T-helper 2 cell treated with Interferon-gamma antibody and Interleukin-4, amounts not matched to agents 100 ng/mL and 5 ng/mL, for 36 hours (primary cell): ENCODE measurements around the gene MNT. TPM values are rescaled to one million over a fixed set of nuclear protein-coding genes. Genes with fewer than 3 reads are reported as not detected.

Experiments used
- intact Hi-C: fragments of 100-400 bp; cut with micrococcal nuclease; formaldehyde crosslinking; loops from one replicate; pipeline ENCODE4 v1.15.1; 2023
- total RNA-seq: library from RNA; stranded (reverse); gene quantifications from 2 replicates; pipeline ENCODE4 v1.2.3, GENCODE V29; 2022

The MNT gene
- total RNA-seq, 1 donor from 2014 or later: 32.5 TPM

DNA sequence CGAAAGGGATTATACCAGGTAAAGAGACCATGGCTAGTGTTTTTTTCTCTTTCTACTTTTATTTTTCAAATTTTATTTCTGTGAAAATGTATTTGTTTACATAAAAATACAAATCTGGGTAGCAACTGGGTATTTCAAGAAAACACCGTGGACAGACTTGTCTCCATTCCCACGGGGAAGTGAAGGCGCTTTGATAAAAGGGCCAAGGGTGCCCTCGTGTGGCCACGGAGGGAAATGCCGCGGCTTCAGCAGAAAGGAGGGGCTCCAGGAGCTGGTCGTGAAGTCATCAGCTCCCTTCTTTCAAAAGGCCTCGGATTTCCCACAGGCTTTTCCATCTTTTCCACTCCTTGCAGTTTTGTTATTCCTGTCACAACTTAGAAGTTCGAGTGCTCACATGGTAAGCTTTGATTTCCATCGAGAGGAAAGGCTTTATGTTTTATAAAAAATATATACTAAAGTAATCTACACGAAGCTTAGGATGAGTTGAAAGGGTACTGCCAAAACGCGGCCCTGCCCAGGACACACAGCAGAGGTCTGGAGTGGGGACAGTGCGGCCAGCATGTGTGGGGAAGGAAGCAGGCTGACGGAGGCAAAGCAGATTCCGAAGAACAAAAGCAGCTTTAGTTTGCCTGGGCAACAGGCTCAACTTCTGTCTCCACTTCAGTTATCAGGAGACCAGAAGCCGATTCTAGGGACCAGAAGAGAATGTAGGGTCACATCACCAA, 15.3 kb upstream of the MNT start:
- intact Hi-C loops: loop anchor here (1.0 kb wide), 1 partner anchor 34 kb away; no protein-coding TSS in a partner anchor

DNA sequence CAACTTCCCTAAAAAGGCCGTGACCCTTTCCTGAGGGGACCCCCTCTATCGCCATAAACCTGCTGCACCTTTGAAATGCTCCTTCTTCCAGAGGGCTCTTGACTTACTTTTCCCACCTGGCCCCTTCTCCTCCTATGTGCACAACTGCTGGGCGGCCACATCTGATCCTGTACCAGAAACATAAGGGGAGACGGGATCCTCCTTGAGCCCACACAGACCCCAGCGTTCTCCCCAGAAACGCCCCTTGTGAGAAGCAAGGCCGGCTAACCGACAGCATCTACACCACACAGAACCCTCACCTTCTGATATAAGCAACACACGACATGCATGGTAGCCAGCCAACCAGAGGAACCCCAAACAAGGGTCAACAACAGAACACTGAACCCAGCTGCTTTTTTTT, 14.2 kb upstream of the MNT start:
- intact Hi-C loops: no loop called here

DNA sequence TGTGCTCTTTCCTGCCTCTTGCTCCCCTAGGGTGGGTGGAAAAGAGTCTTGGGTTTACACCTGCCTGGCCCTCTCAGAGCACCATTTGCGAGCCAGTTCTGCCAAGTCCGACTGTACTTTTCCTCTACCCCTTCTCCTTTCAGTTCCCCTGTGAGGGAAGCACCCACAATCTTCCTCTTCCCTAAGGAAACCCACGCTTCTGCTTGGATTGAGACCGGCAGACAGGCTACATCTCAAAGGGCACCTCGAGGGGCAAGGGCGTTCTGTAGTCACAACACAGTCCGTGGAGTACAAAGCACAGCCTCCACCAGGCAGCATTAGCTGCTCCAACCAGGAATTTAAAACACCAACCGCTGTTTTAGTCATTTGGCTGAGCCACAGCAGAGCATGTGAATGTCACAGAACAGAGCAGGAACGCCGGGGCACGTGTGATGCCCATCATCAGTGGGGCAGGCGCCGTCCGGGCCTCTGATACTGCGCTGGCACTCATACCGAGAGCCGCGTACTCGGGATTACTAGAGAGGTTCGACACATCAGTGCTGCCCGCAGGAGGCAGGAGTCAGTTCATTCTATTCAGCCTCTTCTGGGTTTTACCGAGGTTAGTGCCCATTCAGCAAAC, 13.7 kb upstream of the MNT start:
- intact Hi-C loops: no loop called here

DNA sequence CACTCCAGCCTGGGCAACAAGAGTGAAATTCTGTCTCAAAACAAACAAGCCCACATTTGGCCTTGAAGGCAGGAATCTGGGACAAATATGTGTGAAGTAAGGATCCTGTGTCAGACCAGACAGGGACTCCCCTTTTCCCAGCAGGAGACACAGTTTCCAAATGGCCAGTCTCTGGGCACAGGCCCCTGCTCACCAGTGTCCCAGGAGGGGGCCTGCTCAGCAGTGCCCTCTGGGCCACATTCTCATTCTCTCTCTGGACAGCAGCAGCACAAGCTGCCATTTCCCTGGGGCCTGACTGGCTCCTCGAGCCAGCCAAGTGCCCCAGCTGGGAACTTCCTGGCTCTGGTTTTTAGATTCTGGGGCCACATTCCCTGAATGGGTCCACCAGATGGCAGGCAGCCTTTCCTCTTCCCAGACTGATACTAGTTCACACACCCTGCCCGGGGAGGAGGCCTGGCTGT, 11.7 kb upstream of the MNT start:
- intact Hi-C loops: no loop called here

DNA sequence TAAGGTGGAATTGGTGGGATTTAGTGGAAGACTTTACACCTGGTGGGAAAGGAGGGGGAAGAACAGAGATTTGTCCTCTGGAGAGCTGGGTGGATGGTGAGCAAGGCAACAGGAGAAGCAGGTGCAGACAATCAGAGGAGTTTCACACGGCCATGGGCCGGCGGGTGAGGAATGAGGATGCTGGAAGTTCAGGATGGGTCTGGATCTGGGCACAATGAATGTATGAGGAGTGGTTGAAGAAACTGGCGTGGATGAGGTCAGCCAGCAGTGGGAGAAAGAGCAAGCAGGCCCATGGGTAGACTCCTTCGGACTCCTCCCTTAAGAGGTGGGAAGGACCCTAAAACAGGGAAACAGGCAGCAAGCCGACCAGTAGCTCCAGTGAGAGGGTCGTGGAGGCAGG, 10.1 kb upstream of the MNT start:
- intact Hi-C loops: no loop called here

DNA sequence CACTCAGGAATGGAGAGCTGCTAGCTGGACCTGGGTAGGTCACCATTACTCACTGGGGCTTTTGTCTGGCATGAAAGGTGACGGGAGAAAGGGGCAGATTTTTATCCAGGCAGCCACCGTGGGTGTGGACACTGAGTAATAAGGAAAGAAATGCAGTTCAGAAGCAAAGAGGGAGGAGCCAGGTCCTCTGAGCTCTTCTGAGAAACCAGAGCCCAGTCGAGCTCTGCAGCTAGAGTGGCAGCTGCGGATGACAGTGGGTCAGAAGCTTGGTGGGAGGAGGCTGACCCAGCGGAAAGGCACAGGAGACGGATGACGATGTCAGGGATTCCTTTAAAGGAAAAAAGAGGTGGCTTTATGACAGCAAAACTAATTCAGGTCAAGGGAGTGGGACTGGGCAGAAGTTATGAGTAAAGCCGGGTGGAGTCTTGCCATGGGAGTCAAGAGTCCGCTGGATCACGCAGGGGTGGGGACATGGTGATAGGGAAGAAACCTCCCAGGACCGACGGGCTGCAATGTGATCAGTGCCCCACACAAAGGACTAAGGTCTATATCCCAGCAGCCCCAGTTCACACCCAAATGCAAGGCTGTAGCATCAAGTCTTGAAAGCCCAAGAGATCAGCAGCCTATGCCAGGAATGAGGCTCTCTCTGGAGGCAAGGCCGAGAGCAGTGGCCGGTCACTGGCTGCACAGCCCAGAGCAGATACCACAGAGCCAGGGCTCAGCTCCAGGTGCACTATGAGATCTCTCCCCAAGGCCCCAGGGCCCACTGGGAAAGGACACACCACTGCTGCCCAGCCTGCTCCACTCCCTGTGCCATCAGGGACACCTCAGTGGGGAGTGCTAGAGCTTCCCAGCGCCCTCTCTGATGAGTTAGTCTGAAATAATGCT, 6.3 kb upstream of the MNT start:
- intact Hi-C loops: no loop called here

DNA sequence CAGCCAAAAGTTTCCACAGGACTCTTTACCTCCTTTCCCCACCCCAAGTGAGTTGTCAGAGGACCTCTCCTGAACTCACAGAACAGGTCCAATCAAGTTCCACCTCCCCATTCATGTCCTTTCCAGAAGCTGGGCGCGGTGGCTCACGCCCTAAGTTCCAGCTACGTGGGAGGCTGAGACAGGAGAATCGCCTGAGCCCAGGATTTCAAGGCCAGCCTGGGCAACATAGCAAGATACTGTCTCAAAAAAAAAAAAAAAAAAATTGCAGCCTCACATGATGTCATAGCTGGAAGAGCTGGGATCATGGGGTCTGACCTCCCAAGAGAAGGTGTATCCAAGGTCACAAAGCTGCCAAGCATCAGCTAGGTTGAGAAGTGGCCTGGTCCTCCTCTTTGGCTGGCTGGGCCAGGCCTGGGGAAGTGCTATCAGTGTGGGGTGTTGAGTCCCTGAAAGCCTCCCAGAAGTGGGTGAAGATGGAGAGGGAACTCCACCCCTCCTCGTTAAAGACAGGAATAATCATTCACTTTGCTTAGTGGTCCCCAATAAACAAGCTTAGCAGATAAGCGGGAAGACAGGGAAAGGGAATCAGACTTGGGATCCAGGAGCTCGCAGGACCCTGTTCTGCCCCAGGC, 5.5 kb upstream of the MNT start:
- intact Hi-C loops: no loop called here

DNA sequence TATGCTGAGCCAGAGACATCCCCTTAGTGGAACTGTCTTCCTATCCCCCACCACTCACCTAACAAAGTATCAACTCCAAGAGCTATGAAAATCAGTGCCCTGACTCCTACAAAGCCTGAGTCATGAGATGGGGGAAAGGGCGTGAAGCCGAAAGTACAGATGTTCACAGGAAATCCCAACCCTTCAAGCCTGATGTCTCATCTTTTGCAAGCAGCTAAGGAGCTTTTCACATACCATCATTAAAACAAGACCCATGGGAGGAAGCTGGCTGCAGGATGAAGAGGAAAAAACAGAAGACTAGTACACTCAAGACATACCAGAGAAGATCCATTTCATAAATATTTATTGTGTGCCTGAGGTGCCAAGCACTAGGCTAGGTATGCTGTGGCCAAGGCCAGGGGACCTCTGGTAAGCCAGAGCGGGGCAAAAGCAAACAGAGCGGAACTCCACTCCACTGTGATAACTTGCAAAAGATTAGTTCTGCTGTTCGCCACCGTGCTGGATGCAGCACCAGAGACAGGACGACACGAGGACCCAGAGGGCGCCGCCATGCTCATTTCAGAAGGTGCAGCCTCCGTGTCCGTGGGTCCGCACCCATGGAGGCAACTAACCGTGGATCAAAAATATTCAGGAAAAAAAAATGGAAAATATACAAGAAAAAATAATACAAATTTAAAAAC, 4.5 kb upstream of the MNT start:
- intact Hi-C loops: no loop called here

DNA sequence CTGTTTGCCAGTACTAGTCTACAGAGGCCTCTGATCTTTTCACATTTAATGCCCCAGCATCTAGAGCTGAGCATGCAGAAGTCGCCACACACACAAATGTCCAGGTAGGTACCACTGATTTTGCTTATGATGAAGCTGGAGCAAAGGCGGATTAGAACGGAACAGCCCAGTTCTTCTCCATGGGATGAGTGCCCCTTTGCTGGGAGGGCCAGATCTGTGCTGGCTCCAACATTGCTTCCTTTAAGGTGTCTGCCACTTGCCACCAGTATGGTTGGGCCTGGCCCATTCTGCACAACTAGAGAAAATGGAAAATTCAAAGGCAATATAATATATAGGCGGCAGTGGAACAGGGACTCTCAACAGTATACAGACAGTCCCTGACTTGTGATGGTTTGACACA, 2.2 kb upstream of the MNT start:
- intact Hi-C loops: no loop called here

DNA sequence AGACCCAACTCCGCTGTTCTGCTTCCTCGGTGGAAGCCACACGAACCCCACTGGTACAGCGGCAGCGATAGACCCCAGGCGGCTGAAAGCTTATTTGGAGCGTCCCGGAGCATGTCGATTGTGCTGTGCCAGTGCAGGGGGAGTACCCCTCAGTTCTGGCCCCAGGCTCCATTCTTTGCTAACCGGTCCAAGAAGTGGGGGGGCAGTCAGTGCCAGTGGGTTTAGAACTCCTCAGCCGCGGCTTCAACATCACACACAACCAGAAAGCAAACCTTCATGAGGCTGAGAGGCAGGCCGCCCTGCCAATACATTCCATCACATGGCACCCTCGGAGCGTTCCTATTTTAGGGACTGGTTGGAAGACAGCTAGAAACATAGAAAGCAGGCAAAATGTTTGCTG, 1.7 kb upstream of the MNT start:
- intact Hi-C loops: no loop called here

DNA sequence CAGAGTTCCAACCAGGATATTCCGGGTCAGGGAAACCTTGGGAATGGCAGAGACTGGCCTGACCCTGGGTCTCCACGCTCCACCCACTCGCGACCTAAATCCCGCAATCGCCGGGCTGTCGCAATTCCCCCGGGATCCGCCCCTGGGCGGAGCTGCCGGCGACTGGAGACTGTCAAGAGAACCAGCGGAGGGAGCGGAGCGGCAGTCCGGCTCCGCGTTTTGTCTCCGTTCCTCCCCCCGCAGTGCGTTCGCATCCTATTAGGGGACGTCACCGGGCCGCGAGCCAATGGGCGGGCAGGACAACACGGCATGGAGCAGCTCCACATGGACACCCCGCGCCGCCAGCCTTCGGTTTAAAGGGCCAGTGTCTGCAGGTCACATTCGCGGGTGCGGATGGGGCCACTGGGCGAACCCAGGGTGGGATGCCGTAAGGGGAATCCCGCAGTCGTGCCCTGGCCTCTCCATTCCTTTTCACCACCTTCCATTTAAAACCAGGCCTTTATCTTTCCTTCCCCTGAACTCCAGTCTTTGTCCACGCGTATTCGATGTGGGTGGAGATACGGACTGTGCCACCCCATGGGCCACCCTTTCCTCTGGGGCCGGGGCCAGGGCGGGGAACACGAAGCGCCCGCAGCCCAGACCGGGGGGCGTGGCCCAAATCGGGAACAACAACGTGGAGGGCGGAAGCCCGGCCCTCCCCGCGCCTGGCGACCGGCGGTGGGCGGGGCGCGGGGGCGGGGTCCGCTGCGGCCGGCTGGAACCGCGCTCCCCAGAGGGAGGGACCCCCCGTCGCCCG, 764 bp upstream of the MNT start:
- intact Hi-C loops: loop anchor here (1.0 to 2.0 kb wide), 8 partner anchors 8 to 685 kb away; partner anchors contain the start of genes CLUH, PAFAH1B1, SGSM2 and SMG6

DNA sequence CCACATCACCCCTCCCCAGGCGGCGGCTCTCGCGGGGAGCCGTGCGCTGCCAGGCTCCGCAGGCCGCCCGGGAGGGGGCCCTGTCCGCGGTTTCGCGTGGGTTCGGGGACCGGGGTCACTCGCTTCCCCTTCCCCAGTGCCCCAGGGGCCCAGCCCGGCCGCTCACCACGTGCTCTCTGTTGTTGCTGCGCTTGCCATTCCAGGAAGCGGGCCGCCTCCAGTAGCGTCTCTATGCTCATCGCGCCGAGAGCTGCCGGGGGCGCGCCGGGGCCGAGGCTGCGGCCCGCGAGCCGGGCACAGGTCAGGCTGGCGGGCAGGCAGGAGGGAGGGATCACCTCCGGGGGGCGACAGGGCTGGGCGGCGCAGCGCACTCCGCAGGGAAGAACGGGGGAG, 390 bp downstream of the MNT start:
- intact Hi-C loops: loop anchor here (2.0 kb wide), 2 partner anchors 64 to 352 kb away; partner anchors contain the start of genes SGSM2 and TSR1

DNA sequence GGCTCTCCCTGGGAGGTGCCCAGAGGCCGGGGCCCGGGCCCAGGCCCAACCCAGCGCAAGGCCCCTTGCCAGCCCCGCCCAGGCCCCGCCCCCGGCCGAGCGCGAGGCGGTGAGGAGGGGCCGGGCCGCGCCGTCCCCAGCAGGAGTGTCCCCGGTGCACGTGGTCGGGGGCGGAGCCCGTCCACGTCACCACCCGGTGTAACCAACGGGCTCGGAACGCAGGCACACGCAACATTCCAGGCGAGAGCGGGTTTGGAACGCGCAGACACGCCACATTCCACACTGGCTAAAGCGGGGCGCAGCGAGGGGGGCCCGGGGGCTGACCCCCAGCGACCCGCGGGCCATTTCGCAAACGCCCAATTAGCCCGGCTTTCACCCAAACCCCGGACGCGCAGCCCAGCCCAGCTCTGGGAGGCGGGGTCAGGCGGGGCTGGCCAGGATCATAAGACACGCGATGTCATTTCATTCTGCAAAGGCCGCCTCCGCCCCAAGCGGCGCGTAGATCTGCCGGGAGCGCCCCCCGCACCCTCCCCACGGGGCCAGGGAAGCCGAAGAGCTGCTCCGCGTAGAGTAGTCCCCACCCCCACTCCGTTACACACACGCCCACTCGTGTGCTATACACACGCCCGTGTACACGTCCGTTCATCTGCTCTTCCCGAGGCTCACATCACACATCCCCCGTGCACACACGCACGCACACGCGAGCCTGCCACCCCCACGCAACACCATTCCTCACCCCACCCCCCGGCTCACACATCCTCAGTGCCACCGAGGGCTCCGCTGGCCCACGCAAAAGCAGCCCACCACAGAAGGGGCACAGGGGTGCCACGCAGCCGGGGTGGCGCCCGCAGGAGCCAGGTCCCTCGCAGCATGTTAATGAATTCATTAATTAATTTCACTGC, 1.0 kb downstream of the MNT start:
- intact Hi-C loops: loop anchor here (2.0 kb wide), 2 partner anchors 63 to 351 kb away; partner anchors contain the start of genes SGSM2 and TSR1

DNA sequence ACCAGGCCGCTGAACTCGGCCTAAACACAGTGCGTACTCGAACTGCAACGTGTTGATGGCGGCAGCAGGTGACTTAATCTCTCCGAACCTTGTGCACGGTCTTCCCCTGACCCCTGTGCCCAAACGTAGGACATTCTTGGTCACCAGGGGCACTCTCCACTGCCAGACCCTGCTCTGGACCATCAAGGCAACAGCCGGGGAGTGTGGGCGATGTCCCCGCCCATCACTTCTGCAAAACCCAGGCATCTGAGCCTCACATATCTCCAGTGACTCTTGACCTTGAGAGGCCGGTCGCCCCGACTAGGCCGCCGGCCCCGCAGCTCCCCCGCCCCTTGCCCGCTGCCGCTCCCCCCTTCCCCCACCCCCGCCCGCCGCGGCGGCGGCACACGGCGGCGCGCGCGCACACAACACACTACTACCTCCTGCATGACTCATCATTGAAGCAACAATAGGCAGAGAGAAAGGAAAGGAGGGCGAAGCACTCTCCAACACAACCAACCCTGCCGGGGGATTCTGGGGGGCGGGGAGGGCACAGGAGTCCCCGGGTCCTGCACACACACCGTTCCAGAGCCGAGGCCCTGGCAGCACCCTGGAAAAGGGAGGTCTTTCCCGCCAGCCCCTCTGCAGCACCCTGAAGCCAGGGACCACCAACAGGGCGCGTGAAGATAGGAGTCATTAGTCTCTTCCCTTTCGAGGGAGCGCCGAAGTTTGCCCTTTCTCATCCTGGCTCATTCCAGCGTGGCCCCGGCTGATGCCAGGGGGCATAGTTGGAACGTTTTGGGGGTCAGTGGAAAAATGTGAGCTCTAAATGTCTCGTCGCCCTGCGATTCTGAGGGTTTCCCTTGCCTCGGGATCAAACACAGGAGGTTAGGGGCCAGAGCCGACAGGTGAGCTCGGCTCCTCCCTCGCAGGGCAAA, 1.9 kb downstream of the MNT start:
- intact Hi-C loops: no loop called here

DNA sequence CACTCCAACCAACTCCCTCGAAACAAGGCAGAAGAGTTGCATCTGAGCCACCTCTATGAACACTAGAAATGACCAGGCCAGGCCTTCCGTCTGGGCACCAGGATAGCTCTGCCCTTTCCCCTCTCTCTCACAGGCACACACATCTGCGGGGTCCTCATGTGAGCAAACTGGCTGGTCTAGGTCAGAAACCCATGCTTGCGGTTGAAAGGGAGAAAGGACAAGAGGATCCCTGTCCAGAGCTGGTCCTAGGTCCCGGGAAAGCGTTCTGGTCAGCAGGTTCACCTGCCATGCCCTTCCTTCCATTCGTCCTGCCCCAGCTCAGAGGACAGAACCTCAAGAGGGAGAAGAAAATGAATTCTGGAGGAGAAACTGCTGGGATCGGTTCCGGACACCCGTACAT, 2.7 kb downstream of the MNT start:
- intact Hi-C loops: no loop called here

DNA sequence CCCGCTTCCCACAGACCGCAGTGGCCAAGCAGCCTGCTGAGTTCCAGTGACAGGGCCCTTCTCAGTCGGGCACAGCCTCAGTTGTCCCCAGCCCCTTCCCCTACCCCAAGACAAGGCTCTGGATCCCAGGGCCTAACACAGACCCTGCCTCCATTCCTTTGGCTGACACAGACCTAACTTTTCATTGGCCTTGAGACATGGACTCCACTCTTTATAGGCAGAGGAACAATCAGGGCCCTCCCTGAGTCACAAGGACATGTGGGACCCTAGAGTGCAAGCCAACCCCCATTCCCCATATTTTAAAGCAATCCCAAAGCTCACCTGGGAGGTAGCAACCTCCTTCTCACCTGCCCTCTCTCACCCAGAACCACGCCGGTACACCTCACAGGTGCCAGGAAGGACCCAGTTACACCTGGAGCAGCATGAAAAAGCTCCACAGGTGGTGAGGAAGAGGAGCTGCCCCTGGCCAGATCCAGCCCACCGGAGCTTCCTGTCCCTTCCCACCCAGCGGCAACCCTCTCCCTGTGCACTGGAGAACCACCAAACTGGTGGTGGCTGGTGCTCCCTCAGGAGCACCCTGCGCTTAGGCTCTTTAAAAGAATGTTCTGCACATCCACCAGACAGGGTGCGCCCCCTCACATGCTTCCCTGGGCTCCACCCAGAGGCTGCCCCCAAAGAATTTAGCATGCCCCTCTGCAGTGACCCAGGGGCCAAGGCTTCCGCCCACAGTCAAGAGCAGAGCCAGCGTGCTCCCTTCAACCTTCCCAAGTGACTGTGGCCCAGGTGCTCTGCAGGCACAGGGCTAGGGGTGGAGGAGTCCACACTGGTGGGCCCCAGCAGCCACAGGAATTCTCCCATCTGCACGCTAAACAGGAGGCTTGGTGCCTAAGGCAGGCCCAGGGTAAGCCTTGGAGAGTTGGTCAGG, 3.4 kb downstream of the MNT start:
- intact Hi-C loops: no loop called here
